Activated T-cell treated with anti-CD3 and anti-CD28 coated beads, Interleukin-2, amount 50 U/mL, for 4 hours (primary cell): ENCODE measurements around the gene PPL. TPM values are rescaled to one million over a fixed set of nuclear protein-coding genes. Genes with fewer than 3 reads are reported as not detected.
"Not testable (repeated sequence)": the region's sequence is repeated elsewhere in the genome, so short reads cannot be mapped to it uniquely, and the experiment has no call there.

Experiments used
- ATAC-seq, 2 donors: fragments of 200-7000 bp; cut with Tn5 transposase; one replicate each; pipeline ENCODE4 v1.10.0; 2021
- DNase-seq: peaks from one replicate; pipeline ENCODE4 v3.0.0-alpha.2; 2020
- H3K27me3 Mint-ChIP-seq: one replicate; pipeline ENCODE4 v1.8.0; 2021; ENCODE audit warnings: low read depth, mixed read lengths
- H3K36me3 Mint-ChIP-seq: one replicate; pipeline ENCODE4 v1.8.0; 2022; ENCODE audit warnings: mixed read lengths; ENCODE audit not compliant: insufficient read depth
- H3K4me1 Mint-ChIP-seq: one replicate; pipeline ENCODE4 v1.8.0; 2021; ENCODE audit warnings: low read depth, mixed read lengths
- H3K4me3 Mint-ChIP-seq: one replicate; pipeline ENCODE4 v1.8.0; 2021; ENCODE audit warnings: mild to moderate bottlenecking, moderate library complexity, mixed read lengths
- H3K9me3 Mint-ChIP-seq: one replicate; pipeline ENCODE4 v1.8.0; 2021; ENCODE audit warnings: mixed read lengths
- total RNA-seq, 3 donors: library from RNA; stranded (reverse); gene quantifications; one replicate each; pipeline ENCODE4 v1.2.1, GENCODE V29; 2021

The PPL gene
- total RNA-seq, 3 donors from 2014 or later, result 0.08 to 0.11 (median 0.08) TPM

GRCh38 chr16:4929619-4930018, 7.3 kb downstream of the PPL start:
- ATAC-seq, H3K4me3 Mint-ChIP-seq, DNase-seq, H3K4me1 Mint-ChIP-seq, H3K36me3 Mint-ChIP-seq: not testable (repeated sequence)
- H3K27me3 Mint-ChIP-seq, result peaks cover 19% of the 10 kb centered on the region
- H3K9me3 Mint-ChIP-seq, result peaks cover 15% of the 10 kb centered on the region

GRCh38 chr16:4928227-4928626, 8.7 kb downstream of the PPL start:
- H3K4me3 Mint-ChIP-seq, result no peak overlapping the region
- ATAC-seq, result no peak
- no peaks in the 10 kb centered on the region for H3K36me3 Mint-ChIP-seq
- peaks cover 11% of the 10 kb centered on the region for H3K27me3 Mint-ChIP-seq
- peaks cover 15% of the 10 kb centered on the region for H3K9me3 Mint-ChIP-seq
- no peak for DNase-seq
- no peaks in the 10 kb centered on the region for H3K4me1 Mint-ChIP-seq

- H3K4me3 Mint-ChIP-seq, result no peak overlapping the region
Measured at GRCh38 chr16:4927661-4928060, 9.3 kb downstream of the PPL start.

GRCh38 chr16:4926928-4927327, 10.0 kb downstream of the PPL start:
- no peak for ATAC-seq

More at GRCh38 chr16:4927661-4928060, 9.3 kb downstream of the PPL start:
- Mint-ChIP-seq H3K4me1 (no peaks in the 10 kb centered on the region), H3K9me3 (peaks cover 15% of the 10 kb centered on the region), H3K36me3 (no peaks in the 10 kb centered on the region), H3K27me3 (peaks cover 16% of the 10 kb centered on the region)
- no peak for ATAC-seq
- DNase-seq, result no peak

GRCh38 chr16:4925791-4926190, 11.2 kb downstream of the PPL start:
- no peak for DNase-seq
- no peaks in the 10 kb centered on the region for H3K4me1 Mint-ChIP-seq
- H3K36me3 Mint-ChIP-seq, result no peaks in the 10 kb centered on the region
- ATAC-seq, result no peak
- H3K4me3 Mint-ChIP-seq, result no peak overlapping the region
- H3K27me3 Mint-ChIP-seq, result peaks cover 20% of the 10 kb centered on the region
- peaks cover 15% of the 10 kb centered on the region for H3K9me3 Mint-ChIP-seq

More at GRCh38 chr16:4926928-4927327, 10.0 kb downstream of the PPL start:
- H3K4me3 Mint-ChIP-seq, result no peak overlapping the region
- H3K27me3 Mint-ChIP-seq, result peaks cover 18% of the 10 kb centered on the region
- no peak for DNase-seq
- H3K36me3 Mint-ChIP-seq, result no peaks in the 10 kb centered on the region
- no peaks in the 10 kb centered on the region for H3K4me1 Mint-ChIP-seq
- peaks cover 15% of the 10 kb centered on the region for H3K9me3 Mint-ChIP-seq

GRCh38 chr16:4925293-4925607, 11.7 kb downstream of the PPL start:
- H3K27me3 Mint-ChIP-seq, result peaks cover 18% of the 10 kb centered on the region

GRCh38 chr16:4924593-4925292, 12.2 kb downstream of the PPL start:
- Mint-ChIP-seq H3K27me3 (peaks cover 18% of the 10 kb centered on the region), H3K4me1 (no peaks in the 10 kb centered on the region), H3K4me3 (no peak overlapping the region), H3K9me3 (peaks cover 15% of the 10 kb centered on the region), H3K36me3 (no peaks in the 10 kb centered on the region)
- ATAC-seq (no peak), DNase-seq (no peak)

More at GRCh38 chr16:4925293-4925607, 11.7 kb downstream of the PPL start:
- ATAC-seq, result no peak
- DNase-seq, result no peak
- no peaks in the 10 kb centered on the region for H3K36me3 Mint-ChIP-seq
- H3K9me3 Mint-ChIP-seq, result peaks cover 15% of the 10 kb centered on the region
- H3K4me1 Mint-ChIP-seq, result no peaks in the 10 kb centered on the region
- H3K4me3 Mint-ChIP-seq, result no peak overlapping the region

GRCh38 chr16:4923853-4924252, 13.1 kb downstream of the PPL start:
- no peak for ATAC-seq
- H3K9me3 Mint-ChIP-seq, result peaks cover 15% of the 10 kb centered on the region
- no peak overlapping the region for H3K4me3 Mint-ChIP-seq
- no peak for DNase-seq
- no peaks in the 10 kb centered on the region for H3K4me1 Mint-ChIP-seq
- peaks cover 18% of the 10 kb centered on the region for H3K27me3 Mint-ChIP-seq
- no peaks in the 10 kb centered on the region for H3K36me3 Mint-ChIP-seq

GRCh38 chr16:4922721-4923342, 14.1 kb downstream of the PPL start:
- Mint-ChIP-seq H3K4me1 (no peaks in the 10 kb centered on the region), H3K9me3 (peaks cover 15% of the 10 kb centered on the region), H3K4me3 (no peak overlapping the region), H3K36me3 (no peaks in the 10 kb centered on the region), H3K27me3 (peaks cover 20% of the 10 kb centered on the region)
- ATAC-seq (no peak), DNase-seq (no peak)

- Mint-ChIP-seq H3K4me3 (no peak overlapping the region), H3K9me3 (peaks cover 2% of the 10 kb centered on the region), H3K36me3 (no peaks in the 10 kb centered on the region), H3K4me1 (no peaks in the 10 kb centered on the region), H3K27me3 (peaks cover 24% of the 10 kb centered on the region)
- ATAC-seq (no peak), DNase-seq (no peak)
Measured at GRCh38 chr16:4920826-4921225, 16.1 kb downstream of the PPL start.

- H3K27me3 Mint-ChIP-seq, result peaks cover 15% of the 10 kb centered on the region
- H3K4me1 Mint-ChIP-seq, result no peaks in the 10 kb centered on the region
- H3K36me3 Mint-ChIP-seq, result no peaks in the 10 kb centered on the region
- no peak overlapping the region for H3K4me3 Mint-ChIP-seq
- H3K9me3 Mint-ChIP-seq, result no peaks in the 10 kb centered on the region
- DNase-seq (no peak), ATAC-seq (no peak)
Measured at GRCh38 chr16:4918781-4919251, 18.1 kb downstream of the PPL start.

- Mint-ChIP-seq H3K36me3 (no peaks in the 10 kb centered on the region), H3K4me1 (no peaks in the 10 kb centered on the region), H3K27me3 (peaks cover 7% of the 10 kb centered on the region), H3K9me3 (no peaks in the 10 kb centered on the region), H3K4me3 (no peak overlapping the region)
- ATAC-seq (no peak), DNase-seq (no peak)
Measured at GRCh38 chr16:4917117-4917516, 19.8 kb downstream of the PPL start.

GRCh38 chr16:4915226-4915761, 21.7 kb downstream of the PPL start:
- no peaks in the 10 kb centered on the region for H3K36me3 Mint-ChIP-seq
- ATAC-seq (no peak), DNase-seq (no peak)
- H3K27me3 Mint-ChIP-seq, result peaks cover 10% of the 10 kb centered on the region
- H3K9me3 Mint-ChIP-seq, result no peaks in the 10 kb centered on the region
- no peak overlapping the region for H3K4me3 Mint-ChIP-seq
- no peaks in the 10 kb centered on the region for H3K4me1 Mint-ChIP-seq

GRCh38 chr16:4914528-4915225, 22.3 kb downstream of the PPL start:
- ATAC-seq (no peak), DNase-seq (no peak)
- Mint-ChIP-seq H3K9me3 (no peaks in the 10 kb centered on the region), H3K4me1 (no peaks in the 10 kb centered on the region), H3K36me3 (no peaks in the 10 kb centered on the region), H3K27me3 (peaks cover 10% of the 10 kb centered on the region), H3K4me3 (no peak overlapping the region)
